ENCODE results near the gene FHIT.

The FHIT gene

DNA sequence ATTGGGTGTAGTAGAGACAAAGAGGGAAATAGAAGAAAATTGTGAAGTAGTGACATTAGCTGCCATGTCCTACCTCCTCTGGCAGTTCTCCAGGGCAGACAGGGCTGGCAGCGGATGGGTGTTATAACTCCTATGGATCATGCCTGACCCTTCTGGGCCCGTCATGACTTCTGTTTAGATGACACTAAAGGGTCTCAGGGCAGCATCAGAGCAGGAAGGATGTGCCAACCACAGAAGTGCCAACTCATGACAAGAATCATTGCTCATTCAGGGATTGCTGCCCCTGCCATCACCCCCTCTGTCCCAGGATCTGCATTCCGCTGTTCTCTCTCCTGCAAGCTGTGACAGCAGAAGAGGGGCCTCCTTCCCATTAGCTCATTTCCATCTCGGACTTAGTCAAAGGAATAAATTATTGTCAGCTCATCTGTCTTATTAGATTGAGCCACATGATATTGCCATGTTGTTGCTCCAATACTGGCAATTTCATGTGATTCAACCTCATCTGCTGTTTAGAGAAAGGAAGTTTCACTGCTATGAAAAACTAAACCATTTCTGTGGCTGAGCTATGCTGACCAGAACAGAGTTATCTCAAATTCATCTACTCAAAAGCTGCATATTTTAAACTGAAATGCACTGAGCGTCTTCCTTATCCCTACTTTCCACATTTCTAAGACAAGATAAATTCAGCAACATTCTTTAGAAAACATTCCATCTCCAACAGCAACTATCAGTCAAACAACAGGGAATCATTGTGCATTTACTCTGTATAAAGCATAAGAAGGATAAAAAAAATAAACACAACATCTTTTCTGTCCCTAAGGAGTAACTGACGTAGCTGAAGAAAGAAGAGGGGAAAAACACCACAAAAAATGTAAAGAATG is 271.6 kb downstream of the FHIT start:
- DNase-seq, result no peak

DNA sequence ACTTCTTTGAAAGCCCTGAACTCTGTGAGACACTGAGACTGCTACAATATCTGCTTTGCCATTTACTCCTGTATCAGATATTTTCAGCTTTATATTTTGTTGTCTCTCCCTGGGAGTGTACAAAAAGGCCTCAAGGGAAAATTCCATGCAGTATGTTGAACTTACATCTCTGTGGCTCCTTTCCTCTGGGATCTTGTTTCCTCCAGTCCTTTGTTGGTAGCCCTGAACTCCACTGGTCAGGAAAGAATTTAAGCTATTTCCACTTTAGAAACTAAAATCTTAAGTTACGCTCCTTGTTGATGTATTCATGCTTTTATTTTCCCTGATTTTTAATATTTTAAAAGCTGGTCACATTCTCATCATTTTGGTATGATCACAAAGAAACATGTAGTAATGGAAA is 277.9 kb downstream of the FHIT start:
- DNase-seq, result no peak

- DNase-seq, result no peak
These were observed 278.7 kb downstream of the FHIT start for GRCh38 chr3:60972599-60972998.

DNA sequence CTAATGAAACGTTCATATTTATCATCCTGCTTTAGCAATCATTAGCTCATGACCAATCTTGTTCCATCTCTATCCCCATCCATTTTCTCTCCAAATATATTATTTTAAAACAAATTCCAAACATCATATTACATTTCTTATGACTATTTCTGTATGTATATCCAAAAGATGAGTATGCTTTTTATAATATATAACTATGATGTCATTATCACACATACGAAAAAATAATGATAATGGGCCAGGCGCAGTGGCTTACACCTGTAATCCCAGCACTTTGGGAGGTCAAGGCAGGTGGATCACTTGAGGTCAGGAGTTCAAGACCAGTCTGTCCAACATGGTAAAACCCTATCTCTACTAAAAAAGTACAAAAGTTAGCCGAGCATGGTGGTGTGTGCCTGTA is 280.4 kb downstream of the FHIT start:
- no peak for DNase-seq

GRCh38 chr3:60967141-60967540 is 284.1 kb downstream of the FHIT start:
- DNase-seq, result no peak

GRCh38 chr3:60957541-60957940 is 293.7 kb downstream of the FHIT start:
- DNase-seq, result no peak

DNA sequence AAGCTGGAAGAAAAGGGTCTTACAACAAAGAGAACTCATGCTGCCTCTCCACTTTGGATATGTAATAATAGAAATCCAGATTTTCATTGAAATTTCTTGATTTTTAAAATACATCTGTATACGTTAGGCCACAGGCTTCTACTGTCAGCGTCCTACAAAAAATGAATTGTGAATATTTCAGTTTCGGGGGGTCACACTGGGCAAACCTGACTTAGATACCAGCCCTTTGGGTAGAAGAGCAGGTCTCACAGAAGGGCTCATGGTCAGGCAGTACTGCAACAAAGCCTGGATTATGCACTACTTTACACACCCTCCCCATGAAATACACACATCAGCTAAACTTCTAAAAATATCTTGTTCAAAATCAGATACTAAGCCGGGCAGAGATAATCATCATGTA is 294.5 kb downstream of the FHIT start:
- no peak for DNase-seq

DNA sequence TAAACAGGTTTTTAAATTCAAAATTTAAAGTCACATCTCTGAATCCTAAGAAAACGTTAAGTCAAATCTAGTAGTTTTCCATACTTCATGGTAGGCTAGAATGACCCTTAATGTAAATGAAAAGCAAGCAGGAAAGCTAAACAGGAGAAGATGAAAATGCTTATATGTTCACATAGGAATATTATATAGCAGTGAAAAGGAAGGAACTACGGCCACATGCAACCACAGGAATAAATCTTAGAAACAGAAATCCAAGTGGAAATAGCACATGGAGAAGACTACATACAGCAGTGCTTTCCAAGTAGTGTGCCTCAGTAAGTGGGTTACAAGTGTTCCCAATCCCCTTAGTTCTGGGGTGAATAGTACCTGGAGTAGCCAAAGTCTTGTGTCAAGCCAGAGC is 296.2 kb downstream of the FHIT start:
- DNase-seq, result no peak

DNA sequence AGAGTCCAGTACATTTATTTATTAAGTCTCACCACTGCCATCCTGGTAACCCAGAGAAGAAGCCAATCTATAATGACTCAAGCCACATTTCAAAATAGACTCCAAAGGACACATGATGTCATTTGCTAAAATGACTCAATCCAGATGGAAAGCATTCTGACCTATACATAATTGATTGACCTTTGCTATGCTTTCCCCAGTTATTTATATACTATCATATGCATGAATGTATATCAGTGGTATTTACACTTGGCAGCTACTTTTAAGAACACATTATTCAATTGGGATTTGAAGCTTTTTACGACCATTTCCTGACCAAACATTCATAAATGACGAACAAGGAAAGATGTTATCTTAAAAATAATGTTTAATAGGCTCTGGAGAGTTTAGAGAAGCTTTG is 297.2 kb downstream of the FHIT start:
- no peak for DNase-seq

DNA sequence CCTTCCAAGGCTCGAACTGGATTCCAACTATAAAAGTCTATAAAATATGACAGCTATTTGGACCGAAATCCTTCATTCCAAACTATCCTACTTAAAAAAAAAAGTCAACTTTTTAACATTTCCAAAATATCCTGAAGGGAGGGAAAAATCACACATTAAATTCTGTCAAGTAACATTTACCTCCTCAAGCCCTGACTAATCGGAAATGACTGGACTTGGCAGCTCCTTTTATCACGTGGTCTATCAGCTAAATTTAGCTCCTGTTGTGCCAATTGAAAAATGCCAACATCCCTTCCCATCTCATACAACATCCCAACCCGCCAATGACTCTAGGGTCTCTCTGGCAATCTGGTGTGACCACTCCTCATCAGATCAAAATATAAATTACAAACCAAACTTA is 297.9 kb downstream of the FHIT start:
- no peak for DNase-seq

DNA sequence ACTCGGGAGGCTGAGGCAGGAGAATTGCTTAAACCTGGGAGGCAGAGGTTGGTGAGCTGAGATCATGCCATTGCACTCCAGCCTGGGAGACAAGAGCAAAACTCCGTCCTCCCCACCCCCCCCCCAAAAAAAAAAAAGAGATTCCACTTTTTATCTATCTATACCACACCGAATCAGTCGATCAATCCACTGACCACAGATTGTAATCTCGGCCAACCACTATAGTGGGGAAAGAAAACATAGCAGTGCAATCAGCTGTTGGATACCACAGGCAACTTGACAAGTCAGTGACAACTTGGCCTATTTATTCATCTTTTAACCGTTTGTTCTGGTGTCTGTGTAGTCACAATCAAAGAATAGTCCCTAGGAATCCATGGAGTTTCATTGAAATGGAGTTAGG is 299.2 kb downstream of the FHIT start:
- no peak for DNase-seq

DNA sequence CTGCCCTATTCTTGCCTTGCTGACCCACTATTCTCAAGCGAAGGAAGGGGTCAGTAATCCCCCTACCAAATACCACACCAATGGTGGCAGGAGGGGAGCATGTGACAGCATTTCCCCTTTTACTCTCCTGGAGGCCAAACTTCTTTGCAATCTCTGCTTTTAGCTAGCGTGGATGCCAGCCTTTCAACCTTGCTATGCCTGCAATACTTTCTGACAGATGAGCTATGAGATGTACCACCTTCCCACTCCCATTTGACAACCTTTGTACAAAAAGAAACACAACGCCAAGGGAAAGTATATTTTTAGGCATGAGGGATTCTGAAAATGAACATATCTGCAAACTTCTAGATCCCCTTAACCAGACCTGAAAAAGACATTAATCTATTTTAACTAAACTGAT is 302.1 kb downstream of the FHIT start:
- DNase-seq, result no peak

GRCh38 chr3:60948488-60948887 is 302.8 kb downstream of the FHIT start:
- no peak for DNase-seq

- no peak for DNase-seq
These were observed 315.5 kb downstream of the FHIT start for GRCh38 chr3:60935709-60936108.

GRCh38 chr3:60933824-60934223 is 317.4 kb downstream of the FHIT start:
- no peak for DNase-seq

- no peak for DNase-seq
These were observed 318.6 kb downstream of the FHIT start for GRCh38 chr3:60932643-60933042.

- no peak for DNase-seq
These were observed 319.1 kb downstream of the FHIT start for GRCh38 chr3:60932170-60932569.

DNA sequence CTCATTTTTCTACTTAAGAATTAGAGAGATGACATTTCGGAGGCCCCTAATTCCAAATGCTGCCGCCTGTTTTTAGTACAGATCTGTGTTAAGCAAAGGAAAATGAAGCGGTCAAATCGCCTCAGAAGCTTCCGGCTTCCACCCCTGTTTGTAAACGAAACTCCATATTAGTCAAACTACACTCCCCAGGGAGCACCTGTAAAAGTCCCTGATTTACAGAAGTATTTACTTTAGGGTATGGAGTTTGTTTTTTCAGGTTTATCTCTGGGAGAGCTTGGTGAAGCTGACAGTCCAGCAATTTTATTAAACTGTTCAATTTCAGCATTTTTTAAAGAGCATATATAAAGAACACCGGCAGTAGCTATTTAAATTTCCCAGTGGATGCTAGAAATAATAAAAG is 319.8 kb downstream of the FHIT start:
- DNase-seq, result no peak

DNA sequence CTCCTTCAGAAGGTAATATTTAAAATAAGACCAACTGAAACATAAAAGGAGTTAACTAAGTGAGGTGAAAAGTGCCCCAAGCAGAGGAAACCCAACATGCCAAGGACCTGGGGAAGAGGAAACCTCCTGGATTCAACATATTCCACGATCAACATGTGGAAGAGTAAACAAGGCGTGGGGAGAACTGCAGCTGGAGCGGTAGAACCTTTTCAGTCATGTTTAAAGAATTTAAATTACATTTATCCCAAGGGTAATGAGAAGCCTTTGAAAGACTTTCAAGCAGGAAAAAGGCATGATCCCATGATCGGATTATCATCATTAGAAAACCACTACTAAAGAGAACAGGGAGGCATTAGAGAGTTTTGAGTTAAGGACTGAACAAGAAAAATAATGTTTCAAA is 330.7 kb downstream of the FHIT start:
- DNase-seq, result no peak

DNA sequence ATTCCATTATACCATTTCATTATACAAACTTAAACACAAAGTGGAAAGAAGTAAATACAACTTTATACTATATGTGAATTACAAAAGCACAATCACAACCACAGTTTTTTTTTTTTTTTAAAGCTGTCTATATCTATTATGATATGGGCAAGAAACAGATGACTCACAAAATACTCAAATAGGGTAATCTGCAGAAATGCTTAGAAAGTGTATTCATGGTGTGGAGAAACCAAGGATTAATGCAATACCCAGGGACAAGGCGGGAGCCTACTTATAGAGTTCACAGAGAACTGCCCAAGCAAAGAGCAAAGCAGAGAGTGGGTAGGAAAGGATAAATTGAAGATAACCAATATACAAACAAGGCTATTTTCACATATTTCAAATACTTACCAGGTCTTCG is 332.0 kb downstream of the FHIT start:
- DNase-seq, result no peak

DNA sequence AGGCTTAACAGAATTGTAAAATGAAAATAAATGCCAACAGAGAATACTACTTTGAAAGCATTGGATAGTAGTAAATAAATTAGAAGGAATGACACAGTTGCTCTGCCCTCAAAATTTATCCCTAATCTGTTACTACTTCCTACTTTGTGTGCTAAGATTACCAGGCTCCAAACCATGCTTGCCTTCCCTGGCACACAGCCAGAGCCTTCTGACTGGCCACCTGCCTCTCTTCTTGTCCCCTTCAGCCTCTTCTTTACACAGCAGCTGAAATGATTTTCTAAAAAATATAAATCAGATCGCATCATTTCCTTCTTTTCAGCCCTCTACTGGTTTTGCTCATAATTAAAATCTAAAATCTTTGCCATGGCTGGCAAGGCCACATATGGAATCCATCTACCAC is 334.1 kb downstream of the FHIT start:
- no peak for DNase-seq

- DNase-seq, result no peak
These were observed 334.7 kb downstream of the FHIT start for GRCh38 chr3:60916546-60916945.

- DNase-seq, result no peak
These were observed 337.8 kb downstream of the FHIT start for GRCh38 chr3:60913474-60913873.

DNA sequence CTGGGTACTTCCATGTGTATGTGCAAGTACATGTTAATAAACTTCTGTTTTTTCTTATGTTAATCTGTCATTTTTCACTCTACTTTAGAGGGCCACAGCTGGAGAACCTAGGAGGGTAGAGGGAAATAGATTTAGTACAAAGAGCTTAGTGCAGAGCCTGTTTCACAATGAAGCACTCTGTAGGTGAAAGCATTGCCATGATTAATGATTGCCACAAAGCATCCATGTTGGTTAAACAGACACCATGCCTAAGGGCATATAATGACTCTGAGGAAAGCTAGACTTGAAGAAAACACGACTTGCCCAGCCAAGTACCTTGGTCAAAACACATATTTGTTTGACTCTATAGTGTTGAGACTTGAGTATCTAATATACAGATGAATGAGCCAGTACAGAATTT is 338.4 kb downstream of the FHIT start:
- no peak for DNase-seq

DNA sequence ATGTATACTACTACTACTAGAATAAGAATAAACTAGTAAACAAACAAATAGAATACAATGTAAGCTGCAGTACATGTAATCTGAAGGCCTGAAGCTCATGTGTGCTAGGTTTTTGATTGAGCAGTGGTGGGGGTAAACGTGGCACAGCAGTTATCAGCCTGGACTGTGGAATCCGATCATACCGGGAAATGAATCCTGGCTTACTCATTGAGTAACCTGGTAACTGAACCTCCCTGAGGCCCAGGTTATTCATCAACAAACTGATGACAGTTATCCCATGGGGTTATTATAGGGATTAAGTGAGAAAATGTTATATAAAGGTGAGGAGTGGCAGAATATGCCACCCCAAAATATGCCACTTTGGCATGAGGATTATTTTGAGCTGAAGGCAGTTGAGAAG is 339.1 kb downstream of the FHIT start:
- no peak for DNase-seq

Measured in activated gamma-delta T cell treated with Interleukin-2 at 50 U/mL for 16 hours (primary cell).